Stimulated activated CD4-positive, alpha-beta T cell treated with anti-CD3 and anti-CD28 coated beads, Interleukin-4, amount 100 ng/mL, for 4 hours (primary cell): ENCODE data around the gene PPP2R2C.

Source experiments
- DNase-seq, 2 experiments: peaks; one replicate each; pipeline ENCODE4 v3.0.0-alpha.2; 2020

Gene PPP2R2C

DNA sequence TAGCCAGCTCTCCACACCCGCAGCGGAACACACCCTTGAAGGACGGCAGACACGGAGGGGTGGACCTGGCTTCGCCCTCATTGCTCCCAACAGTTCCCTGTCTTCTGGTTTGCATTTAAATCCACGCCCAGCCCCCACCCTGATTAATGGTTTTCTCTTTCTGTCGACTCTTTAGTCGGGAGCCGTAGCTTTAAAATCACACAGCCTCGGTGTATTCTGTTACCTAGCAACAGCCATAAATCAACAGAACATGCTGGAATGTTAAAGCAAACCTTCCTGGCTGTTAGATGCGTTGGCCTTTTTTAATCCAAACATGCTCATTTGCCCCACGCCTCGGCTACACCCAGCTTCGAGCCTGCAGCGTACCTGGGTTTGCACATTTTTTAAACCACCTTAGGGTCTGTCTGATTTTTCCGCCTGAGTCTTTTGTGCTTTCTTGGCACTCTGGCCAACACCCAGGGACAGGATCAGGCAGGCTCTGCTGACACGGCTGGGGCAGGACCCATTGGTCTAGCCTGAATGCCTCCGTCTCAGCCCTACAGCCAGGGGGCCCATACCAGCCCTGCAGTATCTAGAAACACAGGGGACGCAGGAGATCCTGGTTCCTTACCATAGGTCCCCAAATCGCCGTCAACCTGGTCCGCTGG is 21.4 kb upstream of the PPP2R2C start:
- no peak for DNase-seq

DNA sequence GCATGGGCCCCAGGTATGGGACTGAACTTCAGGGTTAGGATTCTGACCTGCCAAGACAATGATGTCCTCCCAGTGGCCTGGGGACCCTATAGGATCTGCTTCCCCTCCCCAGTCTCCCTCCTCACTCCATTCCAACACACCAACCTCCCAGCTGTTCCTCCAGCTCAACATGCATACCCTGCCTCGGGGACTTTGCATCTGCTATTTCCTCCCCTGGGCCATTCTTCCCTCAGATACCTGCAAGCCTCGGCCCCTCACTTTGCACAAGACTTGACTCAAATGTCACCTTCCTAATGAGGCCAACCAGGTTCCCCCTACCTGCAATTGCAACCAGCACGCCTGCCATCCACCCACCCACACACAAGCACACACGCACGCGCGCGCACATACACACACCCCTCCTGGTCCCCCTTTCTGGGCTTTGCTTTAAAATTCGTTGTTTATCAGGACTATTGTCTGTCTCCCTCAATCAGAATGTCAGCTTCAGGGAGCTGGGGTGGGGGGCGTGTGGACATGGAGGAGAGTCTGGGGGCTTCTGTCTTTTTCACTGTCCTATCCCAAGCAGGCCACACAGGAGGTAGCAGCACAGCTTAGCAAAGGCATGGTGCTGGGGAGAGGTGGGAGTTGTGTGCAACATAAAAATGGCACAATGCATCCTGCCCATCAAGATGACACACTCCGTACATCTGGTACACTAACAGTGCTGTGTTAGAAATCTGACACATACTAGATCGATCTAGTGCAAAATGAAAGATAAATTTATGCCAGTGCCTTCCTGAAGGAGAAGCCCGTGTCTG is 20.6 kb upstream of the PPP2R2C start:
- no peak for DNase-seq

DNA sequence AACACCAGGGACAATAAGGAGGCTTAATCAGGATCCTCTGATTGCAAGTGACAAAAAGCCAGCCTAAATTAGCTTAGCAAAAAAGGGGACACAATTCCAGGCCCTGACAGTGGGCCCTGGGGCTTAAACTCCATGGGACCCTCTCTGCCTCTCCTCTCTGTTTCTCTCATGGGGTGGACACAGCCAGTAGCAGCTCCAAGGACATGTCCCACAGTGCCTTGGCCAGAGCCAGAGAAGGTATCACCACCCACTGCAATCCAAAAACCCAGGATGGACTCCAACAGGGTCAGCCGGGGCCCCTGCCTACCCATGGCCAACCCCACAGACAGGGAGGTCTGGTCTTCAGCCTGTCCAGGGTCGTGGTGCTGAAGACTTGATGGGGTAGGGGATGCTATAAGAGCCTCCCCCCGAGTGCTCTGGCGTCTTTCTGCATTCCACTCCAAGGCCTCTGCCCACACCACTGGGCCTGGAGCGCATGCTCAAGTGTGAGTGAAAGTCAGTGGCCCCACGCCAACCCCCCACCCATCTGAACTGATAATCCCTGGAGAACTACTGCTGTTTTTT is 19.7 kb upstream of the PPP2R2C start:
- no peak for DNase-seq

DNA sequence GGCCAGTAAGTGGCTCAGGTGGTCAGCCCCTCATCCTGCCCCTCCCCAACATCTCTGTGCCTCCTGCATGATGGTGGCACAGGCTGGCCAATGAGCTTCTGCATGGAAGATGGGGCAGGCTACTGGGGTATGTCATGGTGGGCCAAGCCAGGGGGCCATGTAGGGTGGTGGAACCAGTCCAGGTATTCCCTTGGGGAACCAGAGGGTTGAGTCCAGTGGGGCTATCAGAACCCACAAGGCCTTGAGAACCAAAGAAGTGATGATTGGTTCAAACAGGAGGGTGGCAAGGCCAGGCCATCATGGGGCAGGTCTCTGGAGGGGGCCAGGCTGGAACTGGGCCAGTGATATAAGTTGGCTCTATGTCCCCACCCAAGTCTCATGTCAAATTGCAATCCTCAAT is 18.8 kb upstream of the PPP2R2C start:
- no peak for DNase-seq

DNA sequence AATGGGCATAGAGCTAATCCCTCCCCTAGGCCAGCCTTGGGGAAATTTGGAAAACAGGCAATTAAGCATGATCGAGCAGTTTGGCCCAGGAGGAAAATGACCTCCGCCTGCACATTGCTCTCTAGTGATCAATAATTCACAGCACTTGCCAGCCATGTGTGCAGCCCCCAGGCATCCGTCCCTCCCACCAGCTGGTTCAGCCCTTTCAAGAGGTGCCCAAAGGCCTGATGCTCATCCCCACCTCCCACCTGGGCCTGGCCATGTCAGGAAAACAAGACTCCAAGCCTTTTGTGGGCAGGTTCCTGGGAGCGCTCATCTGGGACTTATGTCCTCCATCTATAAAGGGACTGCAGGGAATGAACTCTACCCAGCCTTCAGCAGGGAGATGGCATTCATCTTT is 17.5 kb upstream of the PPP2R2C start:
- DNase-seq = no peak

DNA sequence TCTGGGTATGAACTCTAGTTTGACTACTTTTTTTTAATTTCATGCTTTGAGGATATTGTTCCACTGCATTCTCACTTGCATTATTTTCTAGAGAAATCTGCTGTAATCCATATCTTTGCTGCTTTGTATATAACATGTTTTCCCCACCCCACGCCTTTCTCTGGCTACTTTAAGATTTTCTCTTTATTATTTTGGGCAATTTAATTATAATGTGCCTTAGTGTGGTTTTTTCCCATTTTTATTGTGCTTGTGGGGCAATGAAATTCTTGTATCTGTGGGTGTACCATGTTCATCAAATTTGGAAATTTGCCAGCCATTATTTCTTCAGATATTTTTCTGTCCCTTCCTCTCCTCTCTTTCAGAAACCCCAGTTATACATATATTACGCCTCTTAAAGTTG is 15.1 kb upstream of the PPP2R2C start:
- DNase-seq = no peak

DNA sequence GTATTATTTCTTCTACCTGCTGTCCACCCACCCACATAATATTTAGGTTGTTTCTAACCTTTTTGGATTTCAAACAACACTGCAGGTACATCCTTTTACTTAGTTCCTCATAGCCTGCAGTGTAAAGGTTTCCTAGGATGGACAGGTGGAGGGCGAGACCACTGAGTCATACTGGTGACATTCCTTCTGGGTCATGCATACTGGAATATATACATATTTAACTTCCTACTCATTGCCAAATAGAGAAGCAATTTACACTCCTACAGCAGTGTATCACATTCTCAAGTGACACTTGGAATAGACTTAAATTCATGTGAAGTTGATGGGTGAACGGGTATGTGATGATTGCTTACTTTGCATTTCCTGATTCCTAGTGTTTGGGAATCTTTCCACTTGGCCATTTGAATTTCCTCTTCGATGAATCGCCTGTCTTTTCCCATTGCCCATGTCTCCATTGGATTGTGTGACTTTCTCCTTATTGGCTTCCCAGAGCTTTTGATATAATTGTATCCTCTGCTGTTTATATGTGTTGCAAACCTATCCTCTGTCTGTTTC is 8.2 kb upstream of the PPP2R2C start:
- no peak for DNase-seq

DNA sequence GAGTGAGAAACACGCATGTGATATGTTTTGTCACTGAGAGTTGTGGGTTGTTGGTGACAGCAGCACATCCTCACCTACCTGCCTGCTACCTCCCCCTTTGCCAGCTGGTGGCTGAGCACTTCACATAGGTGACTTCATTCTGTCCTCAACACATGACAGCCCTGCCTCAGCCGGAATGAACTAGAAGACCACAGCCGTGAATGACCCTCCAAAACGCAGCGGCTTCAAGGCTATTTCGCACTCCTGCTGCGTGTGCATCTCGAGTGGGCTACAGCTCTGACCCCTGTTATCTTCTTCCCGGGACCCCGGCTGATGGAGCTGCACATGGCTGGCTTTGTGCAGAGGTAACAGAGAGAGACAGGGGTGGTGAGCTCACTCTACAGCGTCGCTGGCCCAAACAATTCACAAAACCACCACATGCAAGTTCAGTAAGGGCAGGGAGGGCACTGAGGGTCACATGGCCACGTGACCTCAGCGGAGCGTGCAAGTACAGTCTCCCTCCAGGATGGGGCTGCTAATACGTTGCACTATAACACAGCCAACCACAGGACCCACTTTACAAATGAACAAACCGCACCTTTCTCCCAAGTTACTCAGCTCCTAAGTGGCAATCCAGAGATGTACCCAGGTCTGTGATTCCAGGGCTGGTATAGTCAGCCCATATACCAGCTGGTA is 6.3 kb upstream of the PPP2R2C start:
- DNase-seq = no peak

DNA sequence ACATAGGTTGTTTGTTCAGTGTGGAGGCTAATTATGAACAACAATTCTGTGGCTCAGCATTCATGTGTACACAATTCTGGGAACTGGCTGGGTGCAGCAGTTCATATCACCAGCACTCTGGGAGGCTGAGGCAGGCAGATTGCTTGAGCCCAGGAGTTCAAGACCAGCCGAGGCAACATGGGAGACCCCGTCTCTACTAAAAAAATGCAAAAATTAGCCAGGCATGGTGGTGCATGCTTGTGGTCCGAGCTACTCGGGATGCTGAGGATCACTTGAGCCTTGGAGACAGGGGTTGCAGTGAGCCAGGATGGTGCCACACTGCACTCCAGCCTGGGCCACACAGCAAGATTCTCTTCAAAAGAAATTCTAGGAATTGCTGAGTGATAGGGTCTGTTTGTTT is 4.5 kb upstream of the PPP2R2C start:
- no peak for DNase-seq

DNA sequence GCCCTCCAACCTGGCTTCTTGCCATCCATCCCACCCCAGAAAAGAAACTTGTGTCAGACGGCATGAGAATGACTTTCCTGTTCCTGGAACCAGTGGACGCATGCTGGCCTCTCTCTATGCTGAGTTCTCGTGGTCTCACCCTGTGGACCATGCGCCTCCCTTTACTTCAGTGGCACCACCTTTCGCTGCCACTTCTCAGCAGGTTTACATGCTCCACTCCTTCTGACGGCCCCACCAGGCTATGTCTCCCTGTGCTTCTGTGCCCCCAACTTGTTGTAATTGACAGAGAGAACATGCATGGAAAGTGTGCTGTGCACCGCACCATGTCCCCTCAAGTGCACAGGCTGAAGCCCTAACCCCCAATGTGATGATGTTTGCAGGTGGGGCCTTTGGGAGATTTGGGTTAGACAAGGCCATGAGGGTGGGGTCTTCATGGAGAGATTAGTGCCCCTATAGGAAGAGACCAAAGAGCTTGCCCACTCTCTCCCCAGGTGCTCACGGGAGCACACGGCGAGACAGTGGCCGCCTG is 3.1 kb upstream of the PPP2R2C start:
- no peak for DNase-seq

DNA sequence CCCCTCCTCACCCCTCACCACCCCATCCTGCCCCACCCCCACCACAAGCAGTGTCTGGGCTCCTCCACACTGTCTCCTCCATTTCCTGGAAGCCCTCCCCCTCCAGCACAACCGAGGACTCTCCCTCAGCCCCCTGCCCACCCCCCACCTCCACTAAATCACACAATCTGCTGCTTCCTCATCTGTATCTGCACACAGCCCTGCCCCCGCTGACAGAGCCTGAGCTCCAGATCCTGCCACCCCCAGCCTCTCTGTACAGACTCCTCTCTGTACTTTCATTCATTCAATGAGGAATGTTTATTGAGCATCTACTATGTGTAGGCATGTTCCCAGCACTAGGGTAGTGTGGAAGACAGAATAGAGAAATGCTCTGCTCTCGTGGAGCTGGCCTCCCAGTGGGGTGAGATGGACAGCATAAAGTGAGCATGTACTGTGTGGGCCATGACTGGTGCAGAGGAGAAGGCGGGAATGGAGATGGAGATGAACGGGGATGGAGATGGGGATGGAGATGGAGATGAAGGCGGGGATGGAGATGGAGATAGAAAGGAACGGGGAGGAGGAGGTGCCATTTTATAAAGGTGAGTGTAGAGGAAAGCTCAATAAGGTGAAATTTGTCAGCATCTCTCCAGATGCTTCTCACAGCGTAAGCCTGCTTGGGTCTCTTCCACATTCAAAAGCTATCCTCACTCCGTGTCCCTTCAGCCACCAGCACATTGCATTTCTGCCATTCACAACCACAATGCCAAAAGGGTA is 2.5 kb upstream of the PPP2R2C start:
- DNase-seq = no peak

DNA sequence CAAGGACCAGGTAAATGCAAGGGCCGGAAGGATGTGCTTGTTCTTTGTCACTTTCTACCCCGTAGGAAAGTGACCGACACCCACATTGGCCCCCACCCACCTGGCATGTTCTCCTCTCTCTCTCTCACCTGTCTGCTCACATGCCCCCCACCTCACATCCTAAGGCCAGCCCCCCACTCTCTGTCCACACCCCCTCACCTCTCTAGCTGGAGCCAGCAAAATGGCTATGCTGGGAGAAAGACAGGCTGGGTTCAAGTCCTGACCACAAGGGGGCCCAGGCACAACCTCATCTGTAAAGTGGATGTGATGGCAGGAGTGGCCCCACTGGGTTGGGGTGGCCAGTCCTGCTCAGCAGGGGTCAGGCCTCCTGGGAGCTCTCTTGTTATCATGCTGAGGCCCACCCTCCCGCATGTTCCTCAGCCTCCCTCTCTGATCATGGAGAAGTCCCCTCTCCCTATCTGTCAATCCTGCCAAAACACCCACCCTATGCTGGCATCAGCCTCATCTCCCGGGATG is 1.7 kb upstream of the PPP2R2C start:
- DNase-seq = no peak

DNA sequence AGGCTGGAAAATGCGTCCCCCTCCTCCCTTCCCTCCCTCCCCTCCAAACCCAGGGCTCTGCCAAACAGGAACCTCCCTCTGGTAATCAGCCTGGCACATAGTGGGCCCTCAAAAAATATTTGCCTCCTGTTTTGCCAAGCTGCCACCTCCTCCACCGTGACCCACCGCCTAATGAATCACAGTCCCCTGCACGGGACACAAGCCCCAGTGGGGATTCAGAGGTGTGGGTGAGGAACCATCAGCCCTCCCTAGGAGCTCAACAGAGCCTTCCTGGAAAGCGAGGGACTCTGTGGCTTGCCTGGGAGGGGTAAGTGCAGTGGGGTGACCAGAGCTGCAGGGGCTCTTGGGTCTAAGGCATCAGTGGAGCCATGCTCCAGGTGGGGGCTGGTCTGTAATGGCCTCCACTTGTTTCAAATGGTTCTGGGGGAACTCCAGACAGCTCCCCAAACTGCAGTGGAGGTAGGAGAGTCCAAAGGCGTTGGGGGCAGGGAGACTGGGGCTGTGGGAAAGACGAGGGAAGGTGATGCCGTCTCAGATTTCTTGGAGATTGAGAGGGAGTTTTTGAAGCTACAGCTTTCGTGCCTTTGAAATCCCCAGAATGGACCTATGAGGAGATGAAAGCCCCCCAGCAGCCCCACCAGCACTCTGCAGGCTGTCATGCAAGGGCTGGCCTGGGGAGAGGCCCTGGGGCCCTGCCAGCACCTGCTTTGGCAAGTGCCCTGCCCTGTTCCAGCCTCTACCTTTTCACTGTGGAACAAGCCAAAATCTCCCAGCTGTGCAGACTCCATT is 1.0 kb upstream of the PPP2R2C start:
- DNase-seq = no peak

DNA sequence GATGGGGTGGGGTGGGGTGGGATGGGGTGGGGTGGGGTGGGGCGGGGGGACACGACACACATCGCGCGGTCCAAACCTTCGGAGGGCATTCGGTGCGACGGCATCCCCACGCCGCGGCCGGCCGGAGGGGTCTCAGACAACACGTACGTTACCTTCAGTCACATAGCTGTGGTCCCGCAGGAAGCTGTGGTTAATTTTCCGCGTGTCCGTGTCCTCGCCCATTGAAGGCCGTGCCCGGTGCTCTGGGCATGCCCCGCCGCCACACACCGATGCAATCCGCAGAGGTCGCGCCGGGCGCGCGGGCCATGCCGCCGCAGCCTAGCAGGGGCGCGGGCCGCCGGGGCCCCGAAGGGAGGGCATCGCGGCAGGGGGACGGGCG is 417 bp downstream of the PPP2R2C start:
- no peak for DNase-seq

DNA sequence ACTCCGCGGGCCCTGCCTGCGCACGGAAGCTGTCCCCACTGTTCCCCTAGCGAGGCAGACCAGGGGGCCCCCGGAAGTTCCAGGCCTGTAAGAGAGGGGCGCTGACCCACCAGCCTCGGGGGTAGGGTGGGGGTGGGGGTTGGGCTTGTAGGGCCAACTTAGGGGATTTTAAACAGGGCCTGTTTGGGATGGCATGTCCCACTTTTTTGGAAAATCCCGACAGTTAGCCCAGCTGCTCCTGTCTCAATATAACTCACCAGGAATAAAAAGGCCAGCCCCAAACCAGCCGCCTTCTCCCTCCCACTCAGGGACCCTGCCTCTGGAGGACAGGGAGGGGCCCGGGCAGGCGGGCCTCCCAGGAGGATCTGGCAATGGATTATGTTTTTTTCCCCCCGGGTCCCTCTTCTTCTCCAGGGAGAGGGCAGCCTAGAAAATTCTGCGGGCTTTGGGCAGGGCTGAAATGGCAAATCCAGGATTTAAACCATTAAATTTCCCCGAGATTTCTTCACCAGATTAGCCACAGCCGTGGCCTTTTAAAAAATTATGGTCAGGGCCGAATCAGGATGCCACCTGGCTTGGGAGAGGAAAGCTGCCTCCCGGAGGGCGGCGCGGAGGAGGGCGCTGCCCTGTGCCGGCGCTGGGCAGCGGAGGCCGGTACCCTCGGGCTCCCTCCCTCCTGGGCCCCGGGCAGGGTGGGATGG is 957 bp downstream of the PPP2R2C start:
- no peak for DNase-seq

DNA sequence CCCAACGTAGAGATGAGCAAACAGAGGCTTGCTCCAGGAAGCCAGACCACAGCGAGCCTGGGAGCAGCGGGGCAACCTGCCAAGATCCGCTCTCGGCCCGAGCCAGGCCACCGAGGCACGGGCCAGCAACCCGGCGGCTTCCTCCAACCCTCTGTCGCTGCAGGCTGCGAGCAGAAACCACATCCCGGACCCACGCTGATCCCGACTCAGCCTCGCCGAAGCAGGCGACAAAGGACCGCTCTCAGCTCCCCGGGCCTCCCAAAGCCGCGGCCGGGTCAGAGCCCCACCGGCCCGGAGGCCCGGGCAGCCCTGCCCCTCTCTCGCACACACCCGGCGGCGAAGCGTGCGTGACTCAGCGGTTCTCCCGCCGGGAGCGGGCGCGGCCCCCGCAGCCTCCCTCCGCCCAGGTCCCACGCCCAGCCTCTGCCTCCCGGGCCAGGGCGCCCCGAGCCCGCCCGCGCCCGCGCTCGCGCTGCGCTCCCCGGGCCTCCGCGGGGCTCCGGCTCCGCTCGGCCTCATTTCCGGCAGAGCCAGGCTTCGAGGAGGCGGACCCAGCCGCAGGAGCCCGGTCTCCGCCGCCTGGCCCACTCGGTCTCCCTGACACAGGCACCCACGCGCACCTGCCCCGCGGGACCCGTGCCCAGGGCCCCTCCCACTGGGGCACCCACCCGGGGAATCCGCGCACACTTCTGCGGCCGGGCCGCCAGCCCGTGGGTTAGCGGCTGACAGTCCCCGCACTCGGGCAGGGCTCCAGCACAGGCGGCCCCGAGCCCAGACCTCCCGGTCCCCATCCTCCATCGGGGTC is 1.7 kb downstream of the PPP2R2C start:
- DNase-seq = no peak

DNA sequence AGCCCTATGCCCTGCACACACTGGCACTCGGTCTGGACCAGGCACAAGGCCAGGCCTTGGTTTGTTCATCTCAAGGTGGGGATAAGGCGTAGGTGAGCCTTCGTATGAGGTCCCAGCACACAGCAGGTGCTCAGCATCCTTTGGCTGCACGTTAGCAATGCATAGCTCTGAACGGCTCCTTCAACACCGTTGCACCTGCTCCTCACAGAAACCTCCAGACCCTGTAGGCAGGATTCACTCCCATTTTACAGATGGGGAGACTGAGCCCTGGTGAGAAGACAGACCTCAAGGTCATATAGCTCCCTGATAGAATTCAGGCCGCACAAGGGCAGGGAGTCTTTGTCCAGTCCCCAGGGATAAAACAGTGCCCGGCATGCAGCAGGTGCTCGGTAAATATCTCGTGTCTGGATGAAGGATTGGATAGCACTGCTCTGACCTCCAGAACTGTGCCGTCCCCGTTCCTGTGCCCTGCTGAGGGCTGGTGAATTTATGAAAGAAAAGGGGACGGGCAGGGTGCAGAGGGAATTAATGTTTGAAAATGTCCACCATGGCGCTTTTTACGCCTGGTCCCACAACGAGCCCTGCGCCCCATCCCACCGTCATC is 2.4 kb downstream of the PPP2R2C start:
- DNase-seq = no peak

DNA sequence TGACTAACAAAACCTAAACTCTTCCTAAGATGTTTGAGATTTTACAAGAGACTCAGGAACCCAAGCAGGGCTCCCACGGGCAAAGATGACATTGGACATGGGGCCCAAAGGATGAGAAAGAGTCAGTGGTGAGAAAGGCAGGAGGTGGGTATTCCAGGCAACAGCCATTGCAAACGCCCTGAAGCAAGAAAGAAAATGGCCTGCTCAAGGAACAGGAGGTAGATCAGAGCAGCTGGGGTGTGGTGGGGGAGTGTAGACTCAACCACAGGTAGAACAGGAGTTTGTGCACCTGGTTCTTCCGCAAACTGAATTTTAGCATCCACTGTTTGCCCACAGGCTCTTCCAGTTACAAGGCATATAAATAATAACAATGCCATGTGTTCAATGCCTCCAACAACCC is 3.3 kb downstream of the PPP2R2C start:
- no peak for DNase-seq

DNA sequence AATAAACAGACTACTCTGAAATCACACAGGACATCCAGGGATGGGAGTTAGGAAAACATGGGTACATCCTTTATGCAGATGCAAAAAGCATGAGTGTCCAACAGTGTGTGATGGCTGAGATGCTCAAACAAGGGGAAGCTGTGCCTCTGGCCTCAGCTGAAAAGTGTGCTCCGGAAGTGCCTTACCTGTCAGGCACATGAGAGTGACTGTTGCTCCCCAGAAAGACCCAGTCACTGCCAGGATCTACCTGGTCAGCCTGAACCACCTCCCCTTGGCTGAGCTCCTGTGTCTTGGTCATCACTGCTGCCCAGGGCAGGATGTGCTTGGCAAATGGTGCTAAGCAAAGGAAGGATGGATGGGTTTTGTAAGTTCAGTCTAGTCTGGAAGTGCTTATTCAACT is 4.0 kb downstream of the PPP2R2C start:
- DNase-seq = no peak

DNA sequence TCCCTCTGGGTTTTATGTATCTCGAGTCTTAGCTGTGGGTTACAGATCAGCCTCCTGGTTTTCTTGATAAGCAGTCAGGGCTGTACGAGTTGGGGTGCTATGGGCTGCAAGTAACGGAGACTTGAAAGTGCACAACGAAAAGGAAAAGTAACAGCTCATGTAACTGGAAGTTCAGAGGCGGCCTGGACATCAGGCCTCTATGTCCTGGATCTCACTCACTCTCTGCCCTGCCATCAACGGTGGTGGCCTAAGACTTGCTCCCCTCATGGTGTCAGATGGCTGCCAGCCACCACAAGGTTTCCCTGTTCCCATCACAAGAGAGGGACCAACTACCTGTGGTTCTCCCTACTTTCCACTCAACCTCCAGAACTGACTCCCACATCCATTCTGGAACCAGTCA is 4.8 kb downstream of the PPP2R2C start:
- no peak for DNase-seq
